HCT116 (cell line): Measurements from ENCODE around the gene GDF10. TPM values are rescaled to one million over a fixed set of nuclear protein-coding genes. Genes with fewer than 3 reads are reported as not detected.

ENCODE experiments used
- ATAC-seq: fragments of 200-7000 bp; cut with Tn5 transposase; 2 replicates; pipeline ENCODE4 v1.9.1; 2020; ENCODE audit warnings: mild to moderate bottlenecking, moderate library complexity
- BruUV-seq: library from RNA; stranded (reverse); fragments of 400-500 nt; replicated peaks from 2 replicates; lab custom pipeline; 2021; lab: Mats Ljungman, UMichigan
- CTCF ChIA-PET: fragments of 300-600 bp; sonication (Branson Sonifier 250); formaldehyde crosslinking; loops from one replicate; lab custom pipeline; 2021; ENCODE audit warnings: antibody characterized with exemption; lab: Charles Lee
- POLR2A ChIA-PET: fragments of 300-600, 350-600 bp; sonication (Branson Sonifier 250); formaldehyde crosslinking; loops from one replicate; lab custom pipeline; 2021; ENCODE audit warnings: antibody characterized with exemption; lab: Charles Lee
- RAD21 ChIA-PET, 2 experiments: fragments of 300-600 bp; sonication (Branson Sonifier 250); formaldehyde crosslinking; loops; one replicate each; lab custom pipeline; 2023; ENCODE audit warnings: low total read pairs in 2 of 2; ENCODE audit not compliant: uncharacterized antibody in 2 of 2, unreplicated experiment in 2 of 2, low non-redundant PET in 1 of 2; lab: Charles Lee
- DNase-seq: peaks from one replicate; pipeline ENCODE4 v3.0.0-alpha.2; 2010; ENCODE audit warnings: low read depth, low spot score
- H2AFZ ChIP-seq: fragments of 200-600 bp; shearing (Covaris generic), sonication (generic); 2 replicates; pipeline ENCODE4 v1.6.1; 2017; ENCODE audit warnings: low read depth, mixed run types, mixed read lengths, antibody characterized with exemption, low read length; ENCODE audit not compliant: poor library complexity, severe bottlenecking
- H3K27ac ChIP-seq: 2 replicates; pipeline ENCODE4 v1.5.1; 2012; ENCODE audit warnings: low read depth, low read length
- H3K27me3 ChIP-seq: fragments of 200-600 bp; sonication (generic); 2 replicates; pipeline ENCODE4 v1.6.1; 2016; ENCODE audit warnings: mixed run types, low read length, mixed read lengths; ENCODE audit not compliant: insufficient read depth
- H3K36me3 ChIP-seq, 2 experiments: fragments of 200-500 bp in 1 of 2; fragments of 200-600 bp in 1 of 2; sonication (Bioruptor generic) in 1 of 2; sonication (generic) in 1 of 2; 2 replicates each; pipeline versions ENCODE4 v1.5.1 to v1.6.1; 2014 to 2016; ENCODE audit warnings: low read length in 2 of 2, inconsistent platforms in 1 of 2, mixed read lengths in 1 of 2, mixed run types in 1 of 2; ENCODE audit not compliant: insufficient read depth in 2 of 2, control insufficient read depth in 1 of 2
- H3K4me1 ChIP-seq, 2 experiments: fragments of 200-600 bp in 1 of 2; sonication (generic) in 1 of 2; 2 replicates each; pipeline versions ENCODE4 v1.5.1 to v1.6.1; 2012 to 2017; ENCODE audit warnings: low read length in 2 of 2, inconsistent platforms in 1 of 2, mild to moderate bottlenecking in 1 of 2, mixed read lengths in 1 of 2, mixed run types in 1 of 2, moderate library complexity in 1 of 2; ENCODE audit not compliant: insufficient read depth in 2 of 2, control insufficient read depth in 1 of 2
- H3K4me2 ChIP-seq: fragments of 200-600 bp; sonication (generic); 2 replicates; pipeline ENCODE4 v1.6.1; 2017; ENCODE audit warnings: mixed run types, low read length, mixed read lengths
- H3K4me3 ChIP-seq, 2 experiments: fragments of 200-600 bp in 1 of 2; sonication (generic) in 1 of 2; replicated peaks in 1 of 2; 2 replicates each; pipeline ENCODE4 v1.5.1; 2011 to 2016; ENCODE audit warnings: low read length in 2 of 2, control low read depth in 1 of 2, low read depth in 1 of 2, mild to moderate bottlenecking in 1 of 2, mixed read lengths in 1 of 2, mixed run types in 1 of 2
- H3K79me2 ChIP-seq: fragments of 200-600 bp; sonication (generic); 2 replicates; pipeline ENCODE4 v1.6.1; 2017; ENCODE audit warnings: mild to moderate bottlenecking, mixed run types, low read length, moderate library complexity, mixed read lengths; ENCODE audit not compliant: insufficient read depth
- H3K9ac ChIP-seq: fragments of 200-600 bp; sonication (generic); 2 replicates; pipeline ENCODE4 v1.6.1; 2016; ENCODE audit warnings: low read length, mixed read lengths
- H3K9me2 ChIP-seq: fragments of 200-600 bp; sonication (generic), shearing (Covaris generic); 2 replicates; pipeline ENCODE4 v1.6.1; 2017; ENCODE audit warnings: mixed run types, mild to moderate bottlenecking, moderate library complexity; ENCODE audit not compliant: insufficient read depth
- H3K9me3 ChIP-seq, 2 experiments: fragments of 200-500 bp in 1 of 2; fragments of 200-600 bp in 1 of 2; sonication (Bioruptor generic) in 1 of 2; sonication (generic) in 1 of 2; 2 replicates each; pipeline ENCODE4 v1.6.1; 2014 to 2017; ENCODE audit warnings: low read length in 2 of 2, mixed read lengths in 2 of 2, inconsistent platforms in 1 of 2, low read depth in 1 of 2, mild to moderate bottlenecking in 1 of 2, mixed run types in 1 of 2, moderate library complexity in 1 of 2; ENCODE audit not compliant: control insufficient read depth in 1 of 2, insufficient read depth in 1 of 2
- H4K20me1 ChIP-seq: fragments of 200-600 bp; sonication (generic), shearing (Covaris generic); 2 replicates; pipeline ENCODE4 v1.6.1; 2017; ENCODE audit warnings: mixed run types, mild to moderate bottlenecking, moderate library complexity; ENCODE audit not compliant: insufficient read depth
- CTCF ChIP-seq, 3 experiments: fragments of 200-600 bp in 1 of 3; sonication (generic) in 1 of 3; IDR thresholded peaks in 2 of 3; conservative IDR thresholded peaks in 1 of 3; 2 replicates each; pipeline ENCODE4 v1.5.1; 2012 to 2017; ENCODE audit warnings: low read depth in 2 of 3, low read length in 2 of 3, antibody characterized with exemption in 1 of 3, borderline replicate concordance in 1 of 3, control low read depth in 1 of 3, mild to moderate bottlenecking in 1 of 3, mixed read lengths in 1 of 3, mixed run types in 1 of 3, moderate library complexity in 1 of 3; ENCODE audit not compliant: insufficient read depth in 1 of 3
- EGR1 ChIP-seq: IDR thresholded peaks from 2 replicates; pipeline ENCODE4 v1.6.1; 2012; ENCODE audit warnings: low read depth
- ELF1 ChIP-seq: IDR thresholded peaks from 2 replicates; pipeline ENCODE4 v1.6.1; 2012; ENCODE audit warnings: low read depth, borderline replicate concordance
- MAX ChIP-seq: IDR thresholded peaks from 2 replicates; pipeline ENCODE4 v1.6.1; 2012
- POLR2AphosphoS5 ChIP-seq: IDR thresholded peaks from 2 replicates; pipeline ENCODE4 v1.6.1; 2011; ENCODE audit warnings: mild to moderate bottlenecking, low read depth, low read length, moderate library complexity
- SIN3A ChIP-seq: IDR thresholded peaks from 2 replicates; pipeline ENCODE4 v1.6.1; 2012; ENCODE audit warnings: low read depth
- SP1 ChIP-seq: IDR thresholded peaks from 2 replicates; pipeline ENCODE4 v1.6.1; 2012; ENCODE audit warnings: low read depth
- SRF ChIP-seq: IDR thresholded peaks from 2 replicates; pipeline ENCODE4 v1.6.1; 2012; ENCODE audit warnings: low read depth
- intact Hi-C: fragments of 100-400 bp; cut with micrococcal nuclease; formaldehyde crosslinking; loops from 2 replicates; pipeline ENCODE4 v1.10.0; 2022
- total RNA-seq: library from RNA; stranded (reverse); gene quantifications from one replicate; pipeline ENCODE4 v1.2.1, GENCODE V29; 2021; ENCODE audit not compliant: unreplicated experiment

The GDF10 gene
- total RNA-seq, 1 experiment from 2014 or later, result not detected

GRCh38 chr10:47276576-47277351 lies 23.2 kb upstream of the GDF10 start:
- no peak for DNase-seq
- Histone ChIP-seq H3K4me3 (no peak overlapping the region), H3K27ac (no peak overlapping the region), H3K9ac (no peak overlapping the region), H3K4me2 (no peak overlapping the region), H2AFZ (no peak overlapping the region), H4K20me1 (no peaks in the 10 kb centered on the region), H3K79me2 (no peaks in the 10 kb centered on the region), H3K4me1 (peaks cover 7 to 11% of the 10 kb centered on the region in 2 experiments; a peak in 3 of 4 replicates), H3K9me2 (no peaks in the 10 kb centered on the region), H3K36me3 (no peaks in the 10 kb centered on the region), H3K9me3 (no peaks in the 10 kb centered on the region; a peak in 1 of 4 replicates), H3K27me3 (no peaks in the 10 kb centered on the region)
- RAD21 ChIA-PET, result no interaction called here
- intact Hi-C loops, result no loop called here
- POLR2A ChIA-PET, result no interaction called here
- no peak for TF ChIP-seq SIN3A
- TF ChIP-seq POLR2AphosphoS5, result no peak
- TF ChIP-seq ELF1, result no peak
- TF ChIP-seq EGR1, result no peak
- TF ChIP-seq CTCF (IDR thresholded peaks at IDR 0.05 in 2 of 3, conservative IDR thresholded peaks at IDR 0.05 in 1 of 3; ENCODE audit: borderline replicate concordance in 1 of 3, insufficient read depth in 1 of 3, low read depth in 2 of 3, low read length in 2 of 3), result no peak
- no peak for TF ChIP-seq MAX
- no peak for TF ChIP-seq SP1
- no peak for TF ChIP-seq SRF
- BruUV-seq, result no TSS peak
- CTCF ChIA-PET, result no interaction called here
- ATAC-seq, result no peak
